Tibial nerve (tissue), 4 donors: ENCODE measurements around the gene SINHCAF. TPM values are rescaled to one million over a fixed set of nuclear protein-coding genes. Genes with fewer than 3 reads are reported as not detected.
A peak's percentile ranks its signal among the peaks of the same experiment; 100 is the strongest.

Experiments used
- DNase-seq, 2 donors: peaks; one replicate each; pipeline ENCODE4 v3.0.0-alpha.2; 2019; ENCODE audit warnings: low spot score in 2 of 2
- H3K27ac ChIP-seq, 4 donors: fragments of 200-600 bp; sonication (generic) in 3 of 4; one replicate each; pipeline ENCODE4 v1.5.1; 2017 to 2019; ENCODE audit warnings: mild to moderate bottlenecking in 1 of 4
- H3K27me3 ChIP-seq, 2 donors: fragments of 200-600 bp; sonication (generic) in 1 of 2; one replicate each; pipeline versions ENCODE4 v1.5.1 to v1.6.0; 2017 to 2019
- H3K36me3 ChIP-seq, 3 donors: fragments of 200-600 bp; sonication (generic); one replicate each; pipeline ENCODE4 v1.5.1; 2018 to 2019
- H3K4me1 ChIP-seq, 4 donors: fragments of 200-600 bp; sonication (generic) in 3 of 4; one replicate each; pipeline ENCODE4 v1.5.1; 2017 to 2019
- H3K4me3 ChIP-seq, 4 donors: fragments of 200-600 bp; sonication (generic) in 3 of 4; one replicate each; pipeline ENCODE4 v1.5.1; 2017 to 2019; ENCODE audit warnings: mild to moderate bottlenecking in 1 of 4, moderate library complexity in 1 of 4
- H3K9me3 ChIP-seq, 4 donors: fragments of 200-600 bp; sonication (generic) in 3 of 4; one replicate each; pipeline ENCODE4 v1.5.1; 2017 to 2019
- CTCF ChIP-seq, 5 experiments: fragments of 200-600 bp in 3 of 5; fragments of 450-650 bp in 2 of 5; sonication (generic) in 3 of 5; IDR thresholded peaks; one replicate each; pipeline ENCODE4 v1.5.1; 2016 to 2019; ENCODE audit warnings: antibody characterized with exemption in 5 of 5, mild to moderate bottlenecking in 3 of 5, moderate library complexity in 2 of 5
- EP300 ChIP-seq, 2 donors: sonication (generic); formaldehyde crosslinking; IDR thresholded peaks; one replicate each; pipeline ENCODE4 v1.6.1; 2017; ENCODE audit warnings: antibody characterized with exemption in 2 of 2, mild to moderate bottlenecking in 1 of 2
- POLR2A ChIP-seq, 2 donors: fragments of 450-650 bp; IDR thresholded peaks; one replicate each; pipeline ENCODE4 v1.6.1; 2017; ENCODE audit warnings: antibody characterized with exemption in 2 of 2, mild to moderate bottlenecking in 2 of 2, moderate library complexity in 2 of 2
- WGBS, 2 donors: methylation state at CpG; one replicate each; pipeline ENCODE4 v1.1.5; 2018; 5-methylcytosine and 5-hydroxymethylcytosine counted together
- total RNA-seq, 4 donors: library from RNA; depleted of rRNA; stranded (reverse); fragments of >200 nt; gene quantifications; one replicate each; pipeline ENCODE4 v1.1.0, GENCODE V29; 2016

SINHCAF gene
- total RNA-seq, 4 donors from 2014 or later = 7.5 to 18.6 (median 10.5) TPM

- peaks cover 0 to 22% (median 3%) of the 10 kb centered on the region in 4 donors for H3K4me1 ChIP-seq
- no peak for DNase-seq
- H3K27ac ChIP-seq = peak overlapping the region in 1 of 4 donors; percentile 90
- H3K27me3 ChIP-seq = no peaks in the 10 kb centered on the region
- WGBS, 2 donors = 75 to 86% methylated on average over 5 of the region's 5 CpGs
- no peaks in the 10 kb centered on the region for H3K9me3 ChIP-seq
- TF ChIP-seq POLR2A (IDR thresholded peaks at IDR 0.05) = no peak
- TF ChIP-seq CTCF (IDR thresholded peaks at IDR 0.05) = no peak
- TF ChIP-seq EP300 (IDR thresholded peaks at IDR 0.05) = no peak
- no peaks in the 10 kb centered on the region for H3K36me3 ChIP-seq
- H3K4me3 ChIP-seq = no peak overlapping the region
These were observed 3.1 kb downstream of the SINHCAF start for GRCh38 chr12:31322801-31323207.

DNA sequence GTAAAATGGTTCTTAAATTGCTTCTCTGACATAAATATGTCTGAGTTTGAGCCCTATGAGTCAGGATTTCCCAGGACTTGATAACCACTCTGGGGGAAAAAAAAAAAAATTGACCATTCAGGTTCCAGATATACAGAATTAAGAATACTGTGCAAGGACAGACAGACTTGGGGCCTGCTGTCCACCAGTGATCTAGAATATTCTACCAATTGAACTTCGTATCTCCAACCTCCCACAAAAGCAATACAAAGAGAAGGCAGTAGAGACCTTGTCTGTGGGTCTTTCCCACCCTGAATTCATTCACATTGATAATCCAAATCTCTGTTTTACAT is 4.1 kb downstream of the SINHCAF start:
- peaks cover 0 to 26% (median 5%) of the 10 kb centered on the region in 4 donors for H3K4me1 ChIP-seq
- WGBS, 2 donors = 91 to 96% methylated on average over 1 of the region's 1 CpG
- no peaks in the 10 kb centered on the region for H3K36me3 ChIP-seq
- H3K27me3 ChIP-seq = no peaks in the 10 kb centered on the region
- no peak for DNase-seq
- H3K4me3 ChIP-seq = no peak overlapping the region
- TF ChIP-seq POLR2A (IDR thresholded peaks at IDR 0.05) (no peak), EP300 (IDR thresholded peaks at IDR 0.05) (no peak)
- H3K27ac ChIP-seq = no peak overlapping the region
- no peaks in the 10 kb centered on the region for H3K9me3 ChIP-seq

- TF ChIP-seq CTCF (IDR thresholded peaks at IDR 0.05) (no peak), POLR2A (IDR thresholded peaks at IDR 0.05) (no peak)
- Histone ChIP-seq H3K36me3 (no peaks in the 10 kb centered on the region), H3K27me3 (no peaks in the 10 kb centered on the region), H3K4me3 (no peak overlapping the region), H3K4me1 (peaks cover 0 to 29% (median 7%) of the 10 kb centered on the region in 4 donors), H3K9me3 (no peaks in the 10 kb centered on the region), H3K27ac (no peak overlapping the region)
- 86 to 89% methylated on average over 4 of the region's 4 CpGs for WGBS, 2 donors
- no peak for DNase-seq
These were observed 4.6 kb downstream of the SINHCAF start for GRCh38 chr12:31321186-31321896.

DNA sequence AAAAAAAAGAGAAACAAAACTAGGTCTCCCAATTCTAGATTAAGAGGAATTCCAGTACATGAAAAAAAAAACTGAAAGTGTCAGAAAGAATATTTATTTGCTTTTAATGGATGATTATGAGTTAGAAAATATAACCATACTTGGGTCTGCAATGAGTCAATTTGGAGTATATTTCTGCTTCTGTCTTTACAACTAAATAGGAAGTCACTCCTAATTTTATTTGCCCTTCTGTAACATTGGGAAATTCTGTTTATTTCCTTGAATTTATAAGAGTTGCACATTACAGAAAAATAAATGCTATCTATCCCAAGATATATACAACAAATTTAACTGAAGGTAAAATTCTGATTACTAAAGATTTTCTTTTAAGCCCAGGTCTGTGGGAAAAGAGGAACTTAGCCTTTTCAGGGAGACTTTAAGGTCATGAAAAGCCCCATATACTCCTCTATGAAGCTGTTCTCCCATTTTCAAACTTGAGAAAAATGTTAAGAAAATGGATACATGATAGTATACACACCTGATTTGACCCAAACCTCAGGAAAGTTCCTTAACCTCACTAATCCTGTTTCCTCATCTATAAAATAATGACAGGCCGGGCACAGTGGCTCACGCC is 7.2 kb downstream of the SINHCAF start:
- Histone ChIP-seq H3K27ac (no peak overlapping the region), H3K27me3 (no peaks in the 10 kb centered on the region), H3K36me3 (no peaks in the 10 kb centered on the region), H3K4me1 (peaks cover 0 to 29% (median 7%) of the 10 kb centered on the region in 4 donors), H3K4me3 (no peak overlapping the region), H3K9me3 (no peaks in the 10 kb centered on the region)
- TF ChIP-seq POLR2A (IDR thresholded peaks at IDR 0.05) = no peak
- TF ChIP-seq EP300 (IDR thresholded peaks at IDR 0.05) = no peak
- no peak for TF ChIP-seq CTCF (IDR thresholded peaks at IDR 0.05)
- WGBS, 2 donors = 96 to 98% methylated on average over 2 of the region's 2 CpGs
- no peak for DNase-seq

DNA sequence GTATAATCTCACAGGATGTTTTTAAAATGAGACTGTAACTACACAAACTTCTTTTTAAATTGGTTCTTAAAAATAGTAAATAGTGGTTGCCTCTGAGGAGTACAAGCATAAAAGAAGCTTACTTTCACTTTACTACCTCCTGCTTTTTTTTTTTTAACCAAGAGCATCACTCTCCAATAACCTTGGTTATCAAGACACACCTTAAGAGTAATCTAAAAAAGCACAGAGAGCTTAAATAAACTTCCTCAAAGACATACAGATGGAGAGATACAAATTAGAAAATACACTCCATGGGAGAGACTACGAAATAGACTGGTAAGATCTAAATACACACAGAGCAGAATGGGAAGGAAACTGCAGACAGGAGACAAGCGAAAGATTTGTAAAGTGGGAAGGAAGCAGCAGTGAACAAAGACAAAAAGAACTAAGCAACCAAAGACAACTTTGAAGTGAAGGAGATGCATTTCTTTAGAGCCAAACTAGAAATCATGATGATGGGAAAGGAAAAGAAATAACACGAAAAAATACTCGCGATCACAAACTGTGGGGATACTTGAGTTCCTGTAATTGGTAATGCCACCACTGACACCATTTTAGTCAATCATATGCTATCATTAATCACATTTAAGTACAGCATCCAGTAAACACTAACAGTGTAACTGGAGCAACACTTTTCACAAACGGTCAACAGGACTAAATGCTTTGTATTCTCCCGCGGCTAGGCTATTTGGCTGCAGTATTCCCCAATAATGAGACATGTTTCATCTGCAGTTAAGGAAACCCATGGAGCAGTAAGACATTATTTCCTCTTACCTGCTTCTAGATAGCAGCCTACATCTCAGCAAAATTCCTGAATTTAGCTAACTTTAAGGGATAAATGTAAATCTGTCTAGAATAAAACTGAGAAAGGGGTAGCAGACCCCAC is 8.2 kb downstream of the SINHCAF start:
- Histone ChIP-seq H3K27me3 (no peaks in the 10 kb centered on the region), H3K4me3 (peak overlapping the region in 3 of 4 donors; percentile 8 to 38 (median 22)), H3K4me1 (peaks cover 0 to 20% (median 7%) of the 10 kb centered on the region in 4 donors), H3K9me3 (no peaks in the 10 kb centered on the region), H3K27ac (peak overlapping the region in 2 of 4 donors; percentile 8), H3K36me3 (no peaks in the 10 kb centered on the region)
- 34 to 46% methylated on average over 8 of the region's 8 CpGs for WGBS, 2 donors
- DNase-seq = no peak
- TF ChIP-seq POLR2A (IDR thresholded peaks at IDR 0.05) (no peak), CTCF (IDR thresholded peaks at IDR 0.05) (no peak), EP300 (IDR thresholded peaks at IDR 0.05) (no peak)
